Subcutaneous abdominal adipose tissue (tissue), 5 donors: ENCODE data around the gene ITGB4.

ENCODE experiments used
- H3K27ac ChIP-seq: one replicate; pipeline ENCODE4 v1.7.0; 2013; ENCODE audit warnings: low read depth, mild to moderate bottlenecking, inconsistent platforms, low read length, moderate library complexity
- H3K27me3 ChIP-seq, 5 donors: one replicate each; pipeline ENCODE4 v1.7.0; 2013; ENCODE audit warnings: low read length in 5 of 5, inconsistent platforms in 1 of 5; ENCODE audit not compliant: control insufficient read depth in 5 of 5, insufficient read depth in 4 of 5
- H3K36me3 ChIP-seq, 5 donors: one replicate each; pipeline ENCODE4 v1.7.0; 2013; ENCODE audit warnings: low read length in 5 of 5; ENCODE audit not compliant: control insufficient read depth in 5 of 5, insufficient read depth in 5 of 5
- H3K4me1 ChIP-seq, 5 donors: one replicate each; pipeline ENCODE4 v1.7.0; 2013; ENCODE audit warnings: low read length in 5 of 5, mild to moderate bottlenecking in 3 of 5, moderate library complexity in 1 of 5; ENCODE audit not compliant: control insufficient read depth in 5 of 5, insufficient read depth in 5 of 5
- H3K4me3 ChIP-seq, 5 donors: one replicate each; pipeline ENCODE4 v1.7.0; 2013; ENCODE audit warnings: low read length in 5 of 5, low read depth in 1 of 5
- H3K9ac ChIP-seq, 5 donors: one replicate each; pipeline ENCODE4 v1.7.0; 2013; ENCODE audit warnings: low read length in 5 of 5, mild to moderate bottlenecking in 4 of 5, moderate library complexity in 3 of 5
- H3K9me3 ChIP-seq, 5 donors: one replicate each; pipeline ENCODE4 v1.7.0; 2013; ENCODE audit warnings: low read length in 5 of 5; ENCODE audit not compliant: control insufficient read depth in 5 of 5
- donor health status: healthy.
- donor health status: healthy.
- donor health status: healthy.
- donor health status: healthy.
- donor health status: healthy.

Gene ITGB4

GRCh38 chr17:75729351-75729750, 8.1 kb downstream of the ITGB4 start:
- H3K9ac ChIP-seq: no peak overlapping the region
- H3K27ac ChIP-seq: no peak overlapping the region
- no peaks in the 10 kb centered on the region for H3K36me3 ChIP-seq
- no peak overlapping the region for H3K4me3 ChIP-seq
- no peaks in the 10 kb centered on the region for H3K9me3 ChIP-seq
- H3K4me1 ChIP-seq: no peaks in the 10 kb centered on the region
- H3K27me3 ChIP-seq: peaks cover 0 to 7% (median 3%) of the 10 kb centered on the region in 5 donors

GRCh38 chr17:75730065-75730464, 8.8 kb downstream of the ITGB4 start:
- no peaks in the 10 kb centered on the region for H3K36me3 ChIP-seq

DNA sequence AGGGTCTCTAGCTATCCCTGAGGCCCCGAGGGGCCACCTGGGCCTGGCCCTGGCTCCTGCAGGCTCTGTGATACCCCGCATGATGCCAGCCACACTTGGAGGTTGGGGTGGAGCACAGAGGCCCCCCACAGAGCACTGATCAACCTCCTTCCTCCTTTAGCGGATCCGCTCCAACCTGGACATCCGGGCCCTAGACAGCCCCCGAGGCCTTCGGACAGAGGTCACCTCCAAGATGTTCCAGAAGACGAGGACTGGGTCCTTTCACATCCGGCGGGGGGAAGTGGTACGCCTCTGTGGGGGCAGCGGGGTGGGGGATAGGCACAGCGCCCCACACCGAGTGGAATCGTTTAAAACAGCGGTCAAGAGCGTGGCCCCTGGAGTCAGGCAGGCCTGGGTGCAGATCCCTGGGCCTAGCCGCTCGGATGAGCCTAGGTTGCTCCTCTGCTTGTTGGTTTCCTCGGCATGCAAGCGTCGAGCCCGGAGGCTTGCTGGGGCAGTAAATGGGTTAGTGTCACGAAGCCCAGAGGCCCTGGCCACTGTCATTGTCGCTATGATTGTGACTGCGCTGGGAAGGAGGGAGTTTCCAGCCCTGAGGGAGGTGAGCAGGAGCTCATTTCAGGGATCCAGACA, 9.9 kb downstream of the ITGB4 start:
- no peak overlapping the region for H3K4me3 ChIP-seq
- H3K27me3 ChIP-seq: no peaks in the 10 kb centered on the region
- no peaks in the 10 kb centered on the region for H3K9me3 ChIP-seq
- H3K27ac ChIP-seq: no peak overlapping the region
- no peaks in the 10 kb centered on the region for H3K4me1 ChIP-seq
- no peaks in the 10 kb centered on the region for H3K36me3 ChIP-seq
- H3K9ac ChIP-seq: no peak overlapping the region

More at GRCh38 chr17:75730065-75730464, 8.8 kb downstream of the ITGB4 start:
- H3K4me3 ChIP-seq: no peak overlapping the region
- H3K9ac ChIP-seq: no peak overlapping the region
- H3K4me1 ChIP-seq: no peaks in the 10 kb centered on the region
- peaks cover 0 to 4% (median 0%) of the 10 kb centered on the region in 5 donors for H3K27me3 ChIP-seq
- H3K27ac ChIP-seq: no peak overlapping the region
- H3K9me3 ChIP-seq: no peaks in the 10 kb centered on the region

DNA sequence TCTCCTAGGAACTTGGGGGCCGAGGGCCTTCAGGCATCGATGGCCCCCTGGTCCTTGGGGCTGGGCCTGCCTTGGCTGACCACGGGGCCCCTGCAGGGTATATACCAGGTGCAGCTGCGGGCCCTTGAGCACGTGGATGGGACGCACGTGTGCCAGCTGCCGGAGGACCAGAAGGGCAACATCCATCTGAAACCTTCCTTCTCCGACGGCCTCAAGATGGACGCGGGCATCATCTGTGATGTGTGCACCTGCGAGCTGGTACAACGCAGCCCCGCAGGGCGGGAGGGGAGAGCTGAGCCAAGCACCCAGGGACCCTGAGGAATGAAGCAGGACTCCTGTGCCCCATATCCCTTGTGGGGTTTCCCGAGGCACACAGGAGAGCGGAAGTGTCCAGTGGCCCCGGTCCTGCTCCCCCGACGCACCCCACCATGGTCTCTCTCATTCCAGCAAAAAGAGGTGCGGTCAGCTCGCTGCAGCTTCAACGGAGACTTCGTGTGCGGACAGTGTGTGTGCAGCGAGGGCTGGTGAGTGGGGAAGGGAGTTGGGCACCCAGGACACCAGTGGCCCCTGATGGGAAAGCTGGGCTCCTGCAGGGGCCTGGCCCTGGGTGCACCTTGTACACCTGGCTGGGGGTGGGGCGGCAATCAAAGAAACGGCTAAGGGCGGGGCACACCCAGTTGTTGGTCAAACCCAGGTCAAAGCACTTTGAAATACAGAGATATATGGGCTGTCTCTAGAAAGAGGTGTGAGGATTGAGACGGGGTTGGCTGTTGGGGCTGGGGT, 10.6 kb downstream of the ITGB4 start:
- Histone ChIP-seq H3K27ac (no peak overlapping the region), H3K4me1 (no peaks in the 10 kb centered on the region), H3K36me3 (no peaks in the 10 kb centered on the region), H3K9ac (no peak overlapping the region), H3K27me3 (peaks cover 0 to 4% (median 0%) of the 10 kb centered on the region in 5 donors), H3K9me3 (no peaks in the 10 kb centered on the region), H3K4me3 (no peak overlapping the region)

DNA sequence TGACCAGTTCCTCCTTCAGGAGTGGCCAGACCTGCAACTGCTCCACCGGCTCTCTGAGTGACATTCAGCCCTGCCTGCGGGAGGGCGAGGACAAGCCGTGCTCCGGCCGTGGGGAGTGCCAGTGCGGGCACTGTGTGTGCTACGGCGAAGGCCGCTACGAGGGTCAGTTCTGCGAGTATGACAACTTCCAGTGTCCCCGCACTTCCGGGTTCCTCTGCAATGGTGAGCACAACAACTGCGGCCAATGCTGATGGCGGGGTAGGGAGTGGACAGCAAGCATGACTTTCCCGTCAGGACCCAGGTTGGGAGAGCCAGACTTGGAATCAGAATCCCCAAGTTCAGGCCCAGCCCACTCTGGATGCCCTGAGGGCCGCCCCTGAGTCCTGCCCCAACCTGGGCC, 12.2 kb downstream of the ITGB4 start:
- peaks cover 0 to 5% (median 0%) of the 10 kb centered on the region in 5 donors for H3K4me1 ChIP-seq
- H3K9me3 ChIP-seq: no peaks in the 10 kb centered on the region
- no peak overlapping the region for H3K27ac ChIP-seq
- no peak overlapping the region for H3K4me3 ChIP-seq
- no peak overlapping the region for H3K9ac ChIP-seq
- peaks cover 0 to 7% (median 0%) of the 10 kb centered on the region in 5 donors for H3K27me3 ChIP-seq
- no peaks in the 10 kb centered on the region for H3K36me3 ChIP-seq

DNA sequence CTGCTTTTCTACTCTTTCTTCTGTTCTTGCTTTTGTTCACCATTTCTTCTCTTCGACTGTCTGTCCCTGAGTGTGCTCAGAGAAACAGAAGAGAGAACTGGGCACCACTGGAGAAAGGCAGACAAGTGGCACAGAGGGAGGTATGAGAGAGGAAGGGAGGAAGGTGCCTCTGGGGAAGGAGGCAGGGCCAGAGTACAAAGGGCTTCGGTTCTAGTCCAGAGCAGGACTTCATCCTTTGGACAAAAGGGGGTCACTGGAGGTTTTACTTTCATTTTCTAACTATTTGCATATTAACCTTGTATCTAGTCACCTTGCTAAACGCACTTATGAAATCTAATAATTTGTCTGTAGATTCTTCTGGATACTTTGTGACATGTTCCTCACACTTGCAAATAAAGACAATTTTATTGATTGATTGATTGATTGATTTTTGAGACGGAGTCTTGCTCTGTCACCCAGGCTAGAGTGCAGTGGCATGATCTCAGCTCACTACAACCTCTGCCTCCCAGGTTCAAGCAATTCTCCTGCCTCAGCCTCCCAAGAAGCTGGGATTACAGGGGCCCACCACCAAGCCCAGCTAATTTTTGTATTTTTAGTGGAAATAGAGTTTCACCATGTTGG, 13.5 kb downstream of the ITGB4 start:
- Histone ChIP-seq H3K27me3 (peaks cover 0 to 7% (median 0%) of the 10 kb centered on the region in 5 donors), H3K9ac (peak overlapping the region in 1 of 5 donors; percentile 30), H3K9me3 (no peaks in the 10 kb centered on the region), H3K4me3 (no peak overlapping the region), H3K4me1 (peaks cover 0 to 5% (median 0%) of the 10 kb centered on the region in 5 donors), H3K36me3 (no peaks in the 10 kb centered on the region), H3K27ac (no peak overlapping the region)

GRCh38 chr17:75736173-75736835, 15.0 kb downstream of the ITGB4 start:
- Histone ChIP-seq H3K4me3 (no peak overlapping the region), H3K27me3 (peaks cover 0 to 7% (median 3%) of the 10 kb centered on the region in 5 donors), H3K9me3 (no peaks in the 10 kb centered on the region), H3K36me3 (no peaks in the 10 kb centered on the region), H3K4me1 (peaks cover 0 to 5% (median 0%) of the 10 kb centered on the region in 5 donors), H3K27ac (no peak overlapping the region), H3K9ac (no peak overlapping the region)

DNA sequence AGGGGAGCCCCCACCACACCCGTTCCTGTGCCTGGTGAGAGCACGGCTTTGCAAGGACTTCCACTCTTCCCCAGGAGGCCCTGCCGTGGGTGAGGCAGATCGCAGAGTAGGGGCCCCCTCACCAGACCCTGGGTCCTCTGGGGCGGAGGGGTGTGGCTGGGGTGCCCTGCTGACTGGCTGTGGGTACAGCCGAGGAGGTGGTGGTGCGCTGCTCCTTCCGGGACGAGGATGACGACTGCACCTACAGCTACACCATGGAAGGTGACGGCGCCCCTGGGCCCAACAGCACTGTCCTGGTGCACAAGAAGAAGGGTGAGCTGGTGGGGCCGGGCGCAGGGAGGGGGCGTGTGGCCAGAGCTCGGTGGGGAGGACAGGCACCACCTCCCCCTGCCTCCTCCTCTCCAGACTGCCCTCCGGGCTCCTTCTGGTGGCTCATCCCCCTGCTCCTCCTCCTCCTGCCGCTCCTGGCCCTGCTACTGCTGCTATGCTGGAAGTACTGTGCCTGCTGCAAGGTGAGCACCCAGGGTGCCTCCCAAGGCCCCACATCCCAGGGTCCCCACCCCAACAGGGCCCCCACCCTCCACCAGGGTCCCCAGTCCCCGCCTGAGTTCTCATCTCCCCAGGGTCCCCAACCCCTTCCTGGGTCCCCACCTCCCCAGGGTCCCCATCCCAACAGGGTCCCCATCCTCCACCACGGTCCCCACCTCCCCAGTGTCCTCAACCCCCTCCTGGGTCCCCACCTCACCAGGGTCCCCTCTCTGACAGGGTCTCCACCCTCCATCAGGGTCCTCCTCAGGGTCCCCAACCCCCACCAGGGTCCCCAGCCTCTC, 16.1 kb downstream of the ITGB4 start:
- no peaks in the 10 kb centered on the region for H3K36me3 ChIP-seq
- no peaks in the 10 kb centered on the region for H3K9me3 ChIP-seq
- H3K27me3 ChIP-seq: peaks cover 0 to 7% (median 3%) of the 10 kb centered on the region in 5 donors
- H3K27ac ChIP-seq: no peak overlapping the region
- peaks cover 0 to 5% (median 0%) of the 10 kb centered on the region in 5 donors for H3K4me1 ChIP-seq
- H3K4me3 ChIP-seq: no peak overlapping the region
- no peak overlapping the region for H3K9ac ChIP-seq

GRCh38 chr17:75738218-75738802, 17.1 kb downstream of the ITGB4 start:
- H3K9me3 ChIP-seq: no peaks in the 10 kb centered on the region
- H3K27ac ChIP-seq: no peak overlapping the region
- H3K4me3 ChIP-seq: no peak overlapping the region
- no peak overlapping the region for H3K9ac ChIP-seq
- peaks cover 0 to 7% (median 3%) of the 10 kb centered on the region in 5 donors for H3K27me3 ChIP-seq
- H3K4me1 ChIP-seq: peaks cover 0 to 5% (median 0%) of the 10 kb centered on the region in 5 donors
- H3K36me3 ChIP-seq: no peaks in the 10 kb centered on the region
